OCI-LY1 (cell line): Measurements from ENCODE around the gene SPPL3.

Source experiments
- H2AFZ ChIP-seq: fragments of 200-600 bp; sonication (generic), shearing (Covaris generic); 2 replicates; pipeline ENCODE4 v1.6.0; 2014; ENCODE audit warnings: antibody characterized with exemption, mild to moderate bottlenecking, low read length
- H3F3A ChIP-seq: fragments of 200-600 bp; sonication (generic), shearing (Covaris generic); 2 replicates; pipeline ENCODE4 v1.6.0; 2014; ENCODE audit warnings: mild to moderate bottlenecking, antibody characterized with exemption, low read length, moderate library complexity; ENCODE audit not compliant: insufficient read depth
- H3K27ac ChIP-seq: fragments of 200-600 bp; sonication (generic); 2 replicates; pipeline ENCODE4 v1.5.1; 2014; ENCODE audit warnings: low read length, mixed run types, mild to moderate bottlenecking, low read depth; ENCODE audit not compliant: poor library complexity, severe bottlenecking
- H3K27me3 ChIP-seq: fragments of 200-600 bp; sonication (generic); 2 replicates; pipeline ENCODE4 v1.6.0; 2014; ENCODE audit warnings: antibody characterized with exemption, mild to moderate bottlenecking, low read length, moderate library complexity; ENCODE audit not compliant: insufficient read depth
- H3K36me3 ChIP-seq: fragments of 200-600 bp; sonication (generic); 2 replicates; pipeline ENCODE4 v1.6.1; 2014; ENCODE audit warnings: mild to moderate bottlenecking, antibody characterized with exemption, low read length, moderate library complexity, mixed read lengths; ENCODE audit not compliant: insufficient read depth
- H3K4me1 ChIP-seq: fragments of 200-600 bp; sonication (generic); 2 replicates; pipeline ENCODE4 v1.5.1; 2014; ENCODE audit warnings: mild to moderate bottlenecking, low read length, moderate library complexity; ENCODE audit not compliant: insufficient read depth, severe bottlenecking
- H3K4me2 ChIP-seq: fragments of 200-600 bp; sonication (generic), shearing (Covaris generic); 2 replicates; pipeline ENCODE4 v1.6.1; 2014; ENCODE audit warnings: low read length
- H3K4me3 ChIP-seq: fragments of 200-600 bp; sonication (generic); 2 replicates; pipeline ENCODE4 v1.5.1; 2014; ENCODE audit warnings: low read length, low read depth, mild to moderate bottlenecking, mixed read lengths; ENCODE audit not compliant: poor library complexity, severe bottlenecking
- H3K79me2 ChIP-seq: fragments of 200-600 bp; shearing (Covaris generic); 2 replicates; pipeline ENCODE4 v1.6.1; 2016; ENCODE audit warnings: mixed run types, low read length, mixed read lengths; ENCODE audit not compliant: insufficient read depth
- H3K9ac ChIP-seq: fragments of 200-600 bp; sonication (generic), shearing (Covaris generic); 2 replicates; pipeline ENCODE4 v1.6.1; 2014; ENCODE audit warnings: mild to moderate bottlenecking, low read length, mixed read lengths
- H3K9me2 ChIP-seq: fragments of 200-600 bp; sonication (generic), shearing (Covaris generic); 2 replicates; pipeline ENCODE4 v1.6.1; 2014; ENCODE audit warnings: low read depth, mild to moderate bottlenecking, low read length, mixed read lengths
- H3K9me3 ChIP-seq: fragments of 200-600 bp; shearing (Covaris generic); 2 replicates; pipeline ENCODE4 v1.6.1; 2014; ENCODE audit warnings: low read length, mixed read lengths
- H4K20me1 ChIP-seq: fragments of 200-600 bp; sonication (generic), shearing (Covaris generic); 2 replicates; pipeline ENCODE4 v1.6.0; 2016; ENCODE audit warnings: mild to moderate bottlenecking, low read length; ENCODE audit not compliant: insufficient read depth
- CTCF ChIP-seq: fragments of 200-600 bp; sonication (generic), shearing (Covaris generic); IDR thresholded peaks from 2 replicates; pipeline ENCODE4 v1.5.1; 2017; ENCODE audit warnings: mild to moderate bottlenecking, antibody characterized with exemption, low read length, moderate library complexity, mixed read lengths
- EZH2 ChIP-seq: fragments of 200-600 bp; sonication (generic), shearing (Covaris generic); IDR thresholded peaks from 2 replicates; pipeline ENCODE4 v1.8.0; 2017; ENCODE audit warnings: borderline replicate concordance, mixed run types, mild to moderate bottlenecking, antibody characterized with exemption, low read length, moderate library complexity, mixed read lengths

The SPPL3 gene

GRCh38 chr12:120862664-120863063, 41.5 kb downstream of the SPPL3 start:
- Histone ChIP-seq H3K9ac (no peak overlapping the region), H2AFZ (no peak overlapping the region), H3K79me2 (peaks cover 28% of the 10 kb centered on the region), H3K9me2 (no peaks in the 10 kb centered on the region), H3K9me3 (no peaks in the 10 kb centered on the region; the same call in 1 of the 2 replicates), H3K4me2 (no peak overlapping the region), H3K4me3 (no peak overlapping the region), H3K27ac (no peak overlapping the region), H3F3A (no peaks in the 10 kb centered on the region; the same call in 1 of the 2 replicates), H3K36me3 (peaks cover 5% of the 10 kb centered on the region), H3K4me1 (no peaks in the 10 kb centered on the region), H3K27me3 (no peaks in the 10 kb centered on the region), H4K20me1 (no peaks in the 10 kb centered on the region)
- TF ChIP-seq CTCF: no peak
- TF ChIP-seq EZH2: no peak

GRCh38 chr12:120861074-120861795, 42.9 kb downstream of the SPPL3 start:
- peaks cover 19% of the 10 kb centered on the region; the same call in 1 of the 2 replicates for H3K79me2 ChIP-seq
- H2AFZ ChIP-seq: no peak overlapping the region
- no peaks in the 10 kb centered on the region for H4K20me1 ChIP-seq
- H3K9ac ChIP-seq: no peak overlapping the region
- no peaks in the 10 kb centered on the region; the same call in 1 of the 2 replicates for H3K9me3 ChIP-seq
- H3K4me3 ChIP-seq: no peak overlapping the region
- H3K4me1 ChIP-seq: peaks cover 14% of the 10 kb centered on the region
- H3K4me2 ChIP-seq: no peak overlapping the region
- H3K27me3 ChIP-seq: no peaks in the 10 kb centered on the region
- peaks cover 5% of the 10 kb centered on the region; the same call in 1 of the 2 replicates for H3K36me3 ChIP-seq
- H3K9me2 ChIP-seq: no peaks in the 10 kb centered on the region
- TF ChIP-seq CTCF: no peak
- no peak for TF ChIP-seq EZH2
- H3F3A ChIP-seq: no peaks in the 10 kb centered on the region; the same call in 1 of the 2 replicates
- H3K27ac ChIP-seq: no peak overlapping the region

- peaks cover 35% of the 10 kb centered on the region for H3K4me1 ChIP-seq
- no peak overlapping the region for H2AFZ ChIP-seq
- H3K9me3 ChIP-seq: no peaks in the 10 kb centered on the region; the same call in 1 of the 2 replicates
- H3K9me2 ChIP-seq: no peaks in the 10 kb centered on the region
- H3K9ac ChIP-seq: no peak overlapping the region
- no peak overlapping the region for H3K27ac ChIP-seq
- TF ChIP-seq EZH2 (no peak), CTCF (no peak)
- peaks cover 22% of the 10 kb centered on the region; the same call in 1 of the 2 replicates for H3K79me2 ChIP-seq
- no peaks in the 10 kb centered on the region for H3K27me3 ChIP-seq
- no peak overlapping the region for H3K4me2 ChIP-seq
- peaks cover 5% of the 10 kb centered on the region; the same call in 1 of the 2 replicates for H3K36me3 ChIP-seq
- H4K20me1 ChIP-seq: no peaks in the 10 kb centered on the region
- no peak overlapping the region for H3K4me3 ChIP-seq
- peaks cover 6% of the 10 kb centered on the region; the same call in 1 of the 2 replicates for H3F3A ChIP-seq
Measured at GRCh38 chr12:120858306-120859088, 45.7 kb downstream of the SPPL3 start.
